HUES64 (cell line): ENCODE measurements around the gene KRTAP5-3.

Experiments used
- H3K27ac ChIP-seq: 2 replicates; pipeline ENCODE4 v1.7.0; 2013; ENCODE audit warnings: low read depth, low read length, inconsistent platforms
- H3K27me3 ChIP-seq: 2 replicates; pipeline ENCODE4 v1.6.1; 2013; ENCODE audit warnings: mild to moderate bottlenecking, low read length; ENCODE audit not compliant: insufficient read depth
- H3K36me3 ChIP-seq: 2 replicates; pipeline ENCODE4 v1.6.1; 2013; ENCODE audit warnings: mild to moderate bottlenecking, low read length; ENCODE audit not compliant: insufficient read depth
- H3K4me1 ChIP-seq: 2 replicates; pipeline ENCODE4 v1.6.1; 2013; ENCODE audit warnings: mild to moderate bottlenecking, low read length, moderate library complexity; ENCODE audit not compliant: insufficient read depth
- H3K4me3 ChIP-seq: 2 replicates; pipeline ENCODE4 v1.5.1; 2013; ENCODE audit warnings: mild to moderate bottlenecking, low read length, moderate library complexity
- H3K9ac ChIP-seq: 2 replicates; pipeline ENCODE4 v1.6.1; 2013; ENCODE audit warnings: mild to moderate bottlenecking, low read depth, low read length
- H3K9me3 ChIP-seq: 2 replicates; pipeline ENCODE4 v1.6.1; 2013; ENCODE audit warnings: low read depth, low read length; ENCODE audit not compliant: insufficient read depth
- WGBS: fragments of 150-250, 120-280 bp; methylation state at CpG from one replicate; pipeline ENCODE4 v1.1.7; 2013; ENCODE audit warnings: missing lambda C conversion rate; 5-methylcytosine and 5-hydroxymethylcytosine counted together

Gene KRTAP5-3

DNA sequence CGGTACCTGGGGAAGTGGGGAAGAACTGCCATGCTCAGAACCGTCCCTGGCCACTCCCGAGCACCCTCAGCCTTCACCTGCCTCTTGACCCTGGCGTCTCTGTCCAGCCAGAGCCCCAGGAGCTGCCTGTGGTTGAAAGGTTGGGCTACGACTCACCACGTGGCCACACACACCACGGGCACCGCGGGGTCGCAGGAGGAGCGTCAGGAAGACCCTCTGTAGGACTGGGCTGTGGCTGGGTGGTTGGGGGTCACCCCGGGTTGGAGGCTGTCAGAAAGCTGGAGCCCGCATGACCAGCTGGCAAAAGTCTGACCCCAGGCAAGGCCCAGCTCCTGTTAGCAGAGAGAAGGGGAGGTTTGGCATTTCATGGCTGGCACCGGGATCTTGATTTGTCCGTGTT lies 32.8 kb upstream of the KRTAP5-3 start:
- Histone ChIP-seq H3K4me1 (no peaks in the 10 kb centered on the region), H3K4me3 (no peak overlapping the region), H3K27me3 (peaks cover 3% of the 10 kb centered on the region; the same call in 1 of the 2 replicates), H3K36me3 (no peaks in the 10 kb centered on the region), H3K27ac (no peak overlapping the region), H3K9me3 (no peaks in the 10 kb centered on the region), H3K9ac (no peak overlapping the region)
- WGBS: 93% methylated on average over 15 of the region's 15 CpGs

DNA sequence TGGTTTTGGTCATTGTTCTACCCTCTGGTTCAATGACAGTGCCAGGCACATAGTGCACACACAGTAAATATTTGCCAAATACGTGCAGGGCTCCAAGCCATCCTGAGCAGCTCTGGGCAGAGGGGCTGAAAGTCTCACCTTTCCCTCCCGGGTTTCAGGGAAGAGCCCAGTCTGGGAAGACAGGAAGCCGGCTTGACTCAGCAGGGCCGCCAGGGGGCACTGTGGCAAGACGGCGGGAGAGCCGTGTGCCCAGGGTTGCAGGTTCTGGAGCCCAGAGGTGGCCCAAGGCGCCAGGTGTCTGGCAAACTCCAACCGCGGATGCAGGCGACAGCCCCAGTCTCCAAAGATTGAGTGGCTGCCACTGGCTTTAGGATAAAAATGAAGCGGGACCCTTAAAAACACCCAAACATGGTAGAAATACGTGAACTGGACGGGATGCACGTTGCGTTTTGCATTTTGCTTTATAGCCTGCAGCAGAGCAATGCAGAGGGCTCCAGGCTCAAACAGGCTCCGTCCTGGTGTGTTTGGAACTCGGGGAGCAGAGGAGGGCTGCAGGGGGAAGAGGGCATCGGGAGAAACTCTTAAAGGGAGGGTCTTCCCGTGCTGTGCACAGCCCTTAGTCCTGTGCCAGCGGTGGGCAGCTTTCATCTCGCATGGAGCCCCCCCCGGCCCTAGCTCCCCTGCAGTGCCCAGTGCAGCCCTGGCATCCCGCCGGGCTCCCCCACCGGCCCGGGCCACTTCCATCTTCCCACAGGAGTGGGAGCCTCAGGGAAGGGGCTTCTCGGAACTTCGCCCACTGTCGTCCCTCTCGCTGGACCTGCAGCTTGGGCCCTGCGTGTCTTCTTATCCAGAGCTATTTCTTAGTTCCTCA lies 32.0 kb upstream of the KRTAP5-3 start:
- 57% methylated on average over 32 of the region's 32 CpGs for WGBS
- Histone ChIP-seq H3K9ac (no peak overlapping the region), H3K4me3 (no peak overlapping the region), H3K9me3 (no peaks in the 10 kb centered on the region), H3K27ac (no peak overlapping the region), H3K27me3 (peaks cover 3% of the 10 kb centered on the region; the same call in 1 of the 2 replicates), H3K36me3 (no peaks in the 10 kb centered on the region), H3K4me1 (no peaks in the 10 kb centered on the region)

DNA sequence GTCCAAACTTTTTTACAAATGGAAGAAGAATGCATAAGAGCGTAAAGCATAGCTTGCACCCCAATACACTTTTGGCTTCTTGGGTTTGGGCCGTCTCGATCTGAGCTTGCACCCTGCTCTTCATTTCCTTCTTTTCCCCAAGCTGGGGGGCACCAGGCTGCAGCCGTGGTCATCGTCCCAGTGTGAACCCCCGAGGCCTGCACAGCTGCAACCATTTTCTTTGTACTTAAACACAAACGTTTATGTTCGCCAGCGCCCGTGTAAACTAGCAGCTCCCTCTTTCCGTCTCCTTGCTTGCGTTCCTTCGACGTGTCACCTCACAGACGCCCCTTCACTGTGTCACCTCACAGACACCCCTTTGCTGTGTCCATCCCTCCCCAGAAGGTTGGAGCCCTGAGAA lies 31.4 kb upstream of the KRTAP5-3 start:
- Histone ChIP-seq H3K9ac (no peak overlapping the region), H3K4me1 (no peaks in the 10 kb centered on the region), H3K9me3 (no peaks in the 10 kb centered on the region), H3K27ac (no peak overlapping the region), H3K27me3 (peaks cover 3% of the 10 kb centered on the region; the same call in 1 of the 2 replicates), H3K4me3 (no peak overlapping the region), H3K36me3 (no peaks in the 10 kb centered on the region)
- 81% methylated on average over 15 of the region's 15 CpGs for WGBS

DNA sequence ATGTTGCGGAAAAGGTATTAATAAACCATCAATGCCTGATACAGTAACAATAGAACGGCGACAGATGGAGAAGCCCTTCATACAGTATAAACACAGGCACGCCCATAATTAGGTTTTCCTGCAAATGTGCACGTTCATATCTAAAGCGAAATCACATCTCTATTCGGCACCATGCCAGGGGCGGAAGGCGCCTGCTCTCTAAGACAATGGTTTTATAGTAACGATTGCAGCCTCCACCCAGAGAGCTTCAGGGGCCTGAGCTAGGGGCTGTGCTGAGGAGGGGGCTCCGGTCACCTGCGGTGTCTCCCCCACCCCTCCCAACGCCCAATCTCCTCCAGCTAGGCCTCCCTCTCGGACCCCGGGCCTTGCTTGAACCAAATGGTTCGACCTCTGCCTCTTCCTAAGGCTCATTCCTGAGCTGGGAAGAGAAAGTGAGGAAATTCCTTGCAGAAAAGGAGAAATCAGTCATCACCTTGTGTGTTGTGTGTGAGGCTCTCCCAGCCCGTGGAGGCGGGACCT lies 30.9 kb upstream of the KRTAP5-3 start:
- WGBS: 84% methylated on average over 18 of the region's 18 CpGs
- H3K9me3 ChIP-seq: no peaks in the 10 kb centered on the region
- H3K27ac ChIP-seq: no peak overlapping the region
- no peak overlapping the region for H3K9ac ChIP-seq
- peaks cover 3% of the 10 kb centered on the region; the same call in 1 of the 2 replicates for H3K27me3 ChIP-seq
- no peaks in the 10 kb centered on the region for H3K4me1 ChIP-seq
- no peak overlapping the region for H3K4me3 ChIP-seq
- no peaks in the 10 kb centered on the region for H3K36me3 ChIP-seq

DNA sequence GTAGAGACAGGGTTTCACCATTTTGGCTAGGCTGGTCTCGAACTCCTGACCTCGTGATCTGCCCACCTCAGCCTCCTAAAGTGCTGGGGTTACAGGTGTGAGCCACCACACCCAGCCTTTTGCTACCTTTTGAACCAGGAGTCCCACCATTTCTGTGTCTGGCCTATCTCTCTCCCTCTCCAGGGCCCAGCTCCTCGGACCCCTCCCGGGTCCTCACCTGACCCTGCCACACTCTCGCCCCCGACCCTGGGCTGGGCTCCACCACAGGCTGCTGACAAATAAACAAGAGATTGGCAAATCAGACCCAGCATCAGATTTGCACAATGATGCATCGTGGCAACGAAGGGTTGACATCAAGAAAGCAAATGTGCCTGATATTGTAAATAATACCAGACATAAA lies 30.1 kb upstream of the KRTAP5-3 start:
- H3K4me1 ChIP-seq: no peaks in the 10 kb centered on the region
- H3K27ac ChIP-seq: no peak overlapping the region
- no peak overlapping the region for H3K9ac ChIP-seq
- no peak overlapping the region for H3K4me3 ChIP-seq
- H3K9me3 ChIP-seq: no peaks in the 10 kb centered on the region
- no peaks in the 10 kb centered on the region for H3K36me3 ChIP-seq
- WGBS: 68% methylated on average over 8 of the region's 8 CpGs
- H3K27me3 ChIP-seq: peaks cover 5% of the 10 kb centered on the region

DNA sequence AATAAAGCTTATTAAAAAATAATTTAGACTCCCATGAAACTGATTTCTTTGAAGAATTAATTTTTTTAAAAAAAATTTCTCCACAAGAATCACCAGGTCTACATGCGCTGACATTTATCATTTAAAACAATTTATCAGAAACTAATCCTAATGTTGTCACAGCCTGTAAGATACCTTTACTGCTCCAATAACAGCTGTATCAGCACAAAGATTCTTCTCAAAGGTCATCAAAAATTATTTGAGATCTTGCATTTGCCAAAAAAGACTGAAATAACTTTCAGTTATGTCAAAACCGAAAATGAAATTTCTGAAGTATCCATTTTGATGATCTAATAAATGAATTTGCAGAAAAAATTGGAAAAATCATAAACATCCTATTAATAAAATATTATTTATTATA lies 29.4 kb upstream of the KRTAP5-3 start:
- Histone ChIP-seq H3K27ac (no peak overlapping the region), H3K9me3 (no peaks in the 10 kb centered on the region), H3K36me3 (no peaks in the 10 kb centered on the region), H3K4me3 (no peak overlapping the region), H3K27me3 (peaks cover 5% of the 10 kb centered on the region), H3K4me1 (no peaks in the 10 kb centered on the region), H3K9ac (no peak overlapping the region)
- 91% methylated on average over 1 of the region's 2 CpGs for WGBS

DNA sequence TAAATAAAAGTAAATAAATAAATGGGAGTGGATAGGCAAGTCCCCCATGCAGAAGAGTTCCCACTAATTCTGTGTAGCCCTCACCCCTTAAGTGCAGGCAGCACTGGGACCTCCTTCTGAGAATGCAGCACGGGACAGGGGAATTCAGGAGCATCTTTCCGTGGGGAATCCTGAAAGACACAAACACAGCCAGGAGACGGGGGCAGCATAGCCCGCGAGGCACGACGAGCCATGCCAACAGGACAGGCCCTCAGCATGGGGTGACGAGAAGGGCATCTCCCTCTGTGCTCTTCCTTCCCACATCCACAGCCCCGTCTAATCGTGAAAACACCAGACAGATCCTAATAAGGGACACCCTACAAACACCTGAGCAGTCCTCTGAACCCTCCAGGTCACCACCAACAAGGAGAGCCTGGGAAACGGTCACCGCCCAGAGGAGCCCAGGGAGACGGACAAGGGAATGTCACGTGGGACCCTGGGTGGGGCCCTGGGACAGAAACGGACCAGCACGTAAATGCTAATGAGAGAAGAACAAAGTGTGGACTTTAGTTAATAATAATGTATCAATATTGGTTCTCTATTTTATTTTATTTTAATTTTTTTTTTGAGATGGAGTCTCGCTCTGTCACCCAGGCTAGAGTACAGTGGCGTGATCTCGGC lies 28.2 kb upstream of the KRTAP5-3 start:
- Histone ChIP-seq H3K36me3 (no peaks in the 10 kb centered on the region), H3K27me3 (peaks cover 5% of the 10 kb centered on the region), H3K27ac (no peak overlapping the region), H3K9me3 (no peaks in the 10 kb centered on the region), H3K4me3 (no peak overlapping the region), H3K9ac (no peak overlapping the region), H3K4me1 (no peaks in the 10 kb centered on the region)
- 95% methylated on average over 19 of the region's 19 CpGs for WGBS

DNA sequence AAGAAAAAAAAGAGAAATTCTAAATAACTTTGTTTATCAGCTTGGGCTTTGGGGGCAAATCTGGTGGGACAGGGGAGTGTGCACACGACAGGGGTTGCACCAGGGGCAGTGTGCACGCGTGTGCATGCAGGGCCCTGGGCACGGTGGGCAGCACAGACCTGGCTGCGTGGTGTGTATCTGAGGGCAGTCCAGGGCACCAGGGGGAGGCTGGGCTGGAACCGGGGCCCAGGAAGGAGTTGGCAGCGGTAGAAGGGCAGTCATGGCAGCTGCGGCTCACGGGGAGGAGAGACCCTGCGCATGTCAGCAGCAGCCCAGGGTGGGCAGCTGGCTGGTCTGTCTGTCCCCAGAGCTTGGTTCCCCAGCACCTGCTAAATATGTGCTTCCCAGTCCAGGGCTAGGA lies 25.6 kb upstream of the KRTAP5-3 start:
- WGBS: 93% methylated on average over 10 of the region's 10 CpGs
- H3K27me3 ChIP-seq: peaks cover 17% of the 10 kb centered on the region
- H3K4me1 ChIP-seq: 0 out of 2 replicates have a peak, but pooled peaks cover 3% of the 10 kb centered on the region
- H3K9ac ChIP-seq: no peak overlapping the region
- H3K9me3 ChIP-seq: no peaks in the 10 kb centered on the region
- H3K27ac ChIP-seq: no peak overlapping the region
- H3K36me3 ChIP-seq: no peaks in the 10 kb centered on the region
- H3K4me3 ChIP-seq: no peak overlapping the region

DNA sequence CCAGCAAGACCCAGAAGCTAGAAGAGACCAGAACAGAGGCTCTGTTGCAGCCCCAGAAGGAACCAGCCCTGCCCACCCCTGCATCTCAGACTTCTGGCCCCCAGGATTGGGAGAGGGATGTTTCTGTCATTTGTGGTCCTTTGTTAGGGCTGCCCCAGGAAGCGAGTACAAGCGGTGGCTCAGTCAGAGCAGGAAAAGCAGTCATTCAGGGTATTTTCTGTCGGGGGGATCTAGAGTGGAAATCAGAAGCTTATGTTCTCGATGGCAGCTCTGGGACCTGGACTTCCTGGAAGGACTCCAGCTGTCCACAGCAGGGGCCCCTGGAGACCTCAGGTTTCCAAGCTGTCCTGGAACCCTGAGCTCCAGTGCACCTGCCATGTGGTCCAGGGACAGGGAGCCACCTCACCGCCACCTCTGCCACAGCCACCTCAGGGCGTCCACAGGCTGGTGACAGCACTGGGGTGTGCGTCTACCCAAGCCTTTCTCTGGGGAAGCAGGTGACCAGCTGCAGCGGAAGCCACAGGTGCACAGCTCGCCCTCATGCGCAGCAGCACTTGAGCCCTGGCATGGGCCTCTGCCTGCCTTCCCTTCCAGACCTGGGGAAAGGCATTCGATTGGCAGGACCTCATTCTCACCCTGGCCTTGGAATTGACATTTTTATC lies 23.9 kb upstream of the KRTAP5-3 start:
- Histone ChIP-seq H3K9ac (no peak overlapping the region), H3K4me1 (0 out of 2 replicates have a peak, but pooled peaks cover 3% of the 10 kb centered on the region), H3K36me3 (no peaks in the 10 kb centered on the region), H3K9me3 (no peaks in the 10 kb centered on the region), H3K27ac (no peak overlapping the region), H3K27me3 (peaks cover 25% of the 10 kb centered on the region), H3K4me3 (no peak overlapping the region)
- 90% methylated on average over 11 of the region's 11 CpGs for WGBS

DNA sequence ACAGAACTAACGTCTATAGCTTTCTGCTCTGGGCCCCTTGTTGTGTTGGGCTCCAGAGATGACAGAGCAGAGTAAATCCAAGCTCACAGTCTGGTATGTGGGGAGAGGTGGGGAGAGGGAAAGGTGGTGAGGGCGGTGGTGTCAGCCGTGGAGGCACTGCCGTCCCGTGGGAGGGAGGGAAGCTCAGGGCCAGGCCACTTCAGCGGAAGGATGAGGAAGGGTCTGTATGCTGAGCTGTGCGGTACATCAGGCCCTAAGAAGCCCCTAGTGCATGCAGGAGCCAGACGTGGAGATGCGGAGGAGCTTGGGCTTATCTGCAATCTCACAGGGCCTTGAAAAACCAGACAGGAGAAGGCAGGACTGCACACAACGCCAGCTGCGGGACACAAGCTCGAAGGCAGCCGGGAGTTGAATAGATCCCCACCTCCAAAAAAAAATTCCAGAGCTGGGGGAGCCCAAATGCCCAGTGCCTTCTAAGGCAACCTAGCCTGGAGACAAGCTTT lies 22.9 kb upstream of the KRTAP5-3 start:
- Histone ChIP-seq H3K9me3 (no peaks in the 10 kb centered on the region), H3K36me3 (no peaks in the 10 kb centered on the region), H3K27me3 (peaks cover 28% of the 10 kb centered on the region), H3K9ac (no peak overlapping the region), H3K4me3 (no peak overlapping the region), H3K4me1 (0 out of 2 replicates have a peak, but pooled peaks cover 3% of the 10 kb centered on the region), H3K27ac (no peak overlapping the region)
- WGBS: 92% methylated on average over 13 of the region's 13 CpGs

DNA sequence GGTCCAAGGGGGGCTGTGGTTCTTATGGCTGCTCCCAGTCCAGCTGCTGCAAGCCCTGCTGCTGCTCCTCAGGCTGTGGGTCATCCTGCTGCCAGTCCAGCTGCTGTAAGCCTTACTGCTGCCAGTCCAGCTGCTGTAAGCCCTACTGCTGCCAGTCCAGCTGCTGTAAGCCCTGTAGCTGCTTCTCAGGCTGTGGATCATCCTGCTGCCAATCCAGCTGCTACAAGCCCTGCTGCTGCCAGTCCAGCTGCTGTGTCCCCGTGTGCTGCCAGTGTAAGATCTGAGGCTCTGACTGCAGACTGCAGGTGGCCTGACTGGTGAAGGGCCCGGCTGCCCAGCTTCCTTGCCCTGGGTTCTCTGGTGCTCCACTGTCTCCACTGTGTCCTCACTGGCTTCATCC lies 22.0 kb upstream of the KRTAP5-3 start:
- H3K9ac ChIP-seq: no peak overlapping the region
- no peak overlapping the region for H3K4me3 ChIP-seq
- WGBS: 87% methylated on average over 2 of the region's 2 CpGs
- no peaks in the 10 kb centered on the region for H3K36me3 ChIP-seq
- 0 out of 2 replicates have a peak, but pooled peaks cover 3% of the 10 kb centered on the region for H3K4me1 ChIP-seq
- no peak overlapping the region for H3K27ac ChIP-seq
- peaks cover 28% of the 10 kb centered on the region for H3K27me3 ChIP-seq
- no peaks in the 10 kb centered on the region for H3K9me3 ChIP-seq
